OCI-LY7 (cell line): ENCODE results near the gene HPF1.

Experiments
- EZH2phosphoT487 ChIP-seq: fragments of 200-600 bp; sonication (generic); IDR thresholded peaks from 2 replicates; pipeline ENCODE4 v1.6.1; 2018; ENCODE audit warnings: low read depth, borderline replicate concordance, mild to moderate bottlenecking, mixed run types, antibody characterized with exemption, low read length, moderate library complexity, mixed read lengths
- TF ChIP-seq, protein P1 (sequence below): fragments of 200-600 bp; sonication (generic); conservative IDR thresholded peaks from 2 replicates; pipeline ENCODE4 v1.5.1; 2014; ENCODE audit warnings: mild to moderate bottlenecking, antibody characterized with exemption, low read length, moderate library complexity, mixed read lengths

DNA sequence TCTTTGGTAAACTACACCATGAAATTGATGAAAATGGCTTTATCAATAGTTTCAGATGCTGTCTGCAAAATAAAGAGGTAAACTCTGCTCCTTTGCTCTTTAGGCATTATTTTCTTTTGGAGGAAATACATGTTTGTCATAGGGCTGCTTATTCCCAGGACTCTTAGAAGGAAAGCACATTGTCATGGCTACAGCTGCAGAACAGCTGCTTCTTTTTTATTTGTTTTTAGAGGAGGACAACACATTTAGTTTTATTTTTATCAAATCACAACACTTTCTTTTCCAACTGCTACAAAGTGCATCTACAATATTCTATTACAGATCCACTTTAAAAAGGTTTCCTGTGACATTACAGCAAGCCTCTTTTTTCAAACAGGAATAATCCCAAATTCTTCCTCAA is 12.7 kb upstream of the HPF1 start:
- TF ChIP-seq, protein P1, sequence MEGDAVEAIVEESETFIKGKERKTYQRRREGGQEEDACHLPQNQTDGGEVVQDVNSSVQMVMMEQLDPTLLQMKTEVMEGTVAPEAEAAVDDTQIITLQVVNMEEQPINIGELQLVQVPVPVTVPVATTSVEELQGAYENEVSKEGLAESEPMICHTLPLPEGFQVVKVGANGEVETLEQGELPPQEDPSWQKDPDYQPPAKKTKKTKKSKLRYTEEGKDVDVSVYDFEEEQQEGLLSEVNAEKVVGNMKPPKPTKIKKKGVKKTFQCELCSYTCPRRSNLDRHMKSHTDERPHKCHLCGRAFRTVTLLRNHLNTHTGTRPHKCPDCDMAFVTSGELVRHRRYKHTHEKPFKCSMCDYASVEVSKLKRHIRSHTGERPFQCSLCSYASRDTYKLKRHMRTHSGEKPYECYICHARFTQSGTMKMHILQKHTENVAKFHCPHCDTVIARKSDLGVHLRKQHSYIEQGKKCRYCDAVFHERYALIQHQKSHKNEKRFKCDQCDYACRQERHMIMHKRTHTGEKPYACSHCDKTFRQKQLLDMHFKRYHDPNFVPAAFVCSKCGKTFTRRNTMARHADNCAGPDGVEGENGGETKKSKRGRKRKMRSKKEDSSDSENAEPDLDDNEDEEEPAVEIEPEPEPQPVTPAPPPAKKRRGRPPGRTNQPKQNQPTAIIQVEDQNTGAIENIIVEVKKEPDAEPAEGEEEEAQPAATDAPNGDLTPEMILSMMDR: no peak
- no peak for TF ChIP-seq EZH2phosphoT487
